Heart left ventricle (tissue), 13 donors: ENCODE results near the gene TPX2.

Experiments
- POLR2A ChIP-seq, 2 donors: fragments of 450-650 bp; IDR thresholded peaks; one replicate each; pipeline ENCODE4 v1.6.1; 2017; ENCODE audit warnings: antibody characterized with exemption in 2 of 2, mild to moderate bottlenecking in 2 of 2, moderate library complexity in 2 of 2
- TF ChIP-seq, protein P1 (sequence below), 12 donors: fragments of 200-600 bp; sonication (generic) in 4 of 12; IDR thresholded peaks; one replicate each; pipeline versions ENCODE4 v1.5.0 to v1.8.0; 2018 to 2022; ENCODE audit warnings: antibody characterized with exemption in 12 of 12, mild to moderate bottlenecking in 5 of 12
- donor health status: ischemic (EF 13 %, LVEDD 7.1; RV severe dilation, severe dysfunction).
- donor health status: DM: no; HTN: yes; CAD: no.
- donor health status: DM: no; HTN: no; CAD: no.
- donor health status: ischemic (EF 25% LVEDD 6.9; RV normal size, moderate dysfunction).
- donor health status: ischemic (EF 25% LVEDD 5.7; RV mildly dilated, moderate dysfunction).
- donor health status: ischemic (EF 35%, LVEDD 5.7; RV mildly dilated, moderate dysfunction).
- donor health status: nonischemic (EF 11% LVEDD 7.7; RV severe dilation, severe dysfunction).
- donor health status: DM: yes; HTN: yes; CAD: no.
- donor health status: PGD.
- donor health status: ischemic (EF 29% LVEDD 5.4; RV normal size, mild dysfunction).
- donor health status: nonischemic (EF 23%, LVEDD 6.1; RV moderate dilation, normal function).

DNA sequence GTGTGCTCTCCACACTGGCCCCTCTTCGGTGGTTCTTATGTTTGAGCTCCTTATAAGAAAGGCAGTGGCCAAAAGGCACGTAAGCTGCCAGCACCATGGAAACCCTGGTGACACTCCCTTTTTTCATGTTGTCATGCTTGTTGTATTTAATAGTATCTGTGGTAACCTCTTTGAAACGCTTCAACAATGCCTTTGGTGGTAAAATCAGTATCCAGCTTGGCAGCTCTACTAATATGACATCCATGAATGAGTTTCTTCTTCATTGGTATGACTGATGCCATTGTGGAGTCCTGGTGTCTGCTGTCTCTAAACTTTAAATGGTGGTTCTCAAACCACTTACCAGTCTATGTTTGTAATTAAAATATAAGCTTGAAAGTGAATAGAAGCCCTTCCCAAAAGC, 69.4 kb downstream of the TPX2 start:
- TF ChIP-seq POLR2A (IDR thresholded peaks at IDR 0.05): no peak
- TF ChIP-seq, protein P1, sequence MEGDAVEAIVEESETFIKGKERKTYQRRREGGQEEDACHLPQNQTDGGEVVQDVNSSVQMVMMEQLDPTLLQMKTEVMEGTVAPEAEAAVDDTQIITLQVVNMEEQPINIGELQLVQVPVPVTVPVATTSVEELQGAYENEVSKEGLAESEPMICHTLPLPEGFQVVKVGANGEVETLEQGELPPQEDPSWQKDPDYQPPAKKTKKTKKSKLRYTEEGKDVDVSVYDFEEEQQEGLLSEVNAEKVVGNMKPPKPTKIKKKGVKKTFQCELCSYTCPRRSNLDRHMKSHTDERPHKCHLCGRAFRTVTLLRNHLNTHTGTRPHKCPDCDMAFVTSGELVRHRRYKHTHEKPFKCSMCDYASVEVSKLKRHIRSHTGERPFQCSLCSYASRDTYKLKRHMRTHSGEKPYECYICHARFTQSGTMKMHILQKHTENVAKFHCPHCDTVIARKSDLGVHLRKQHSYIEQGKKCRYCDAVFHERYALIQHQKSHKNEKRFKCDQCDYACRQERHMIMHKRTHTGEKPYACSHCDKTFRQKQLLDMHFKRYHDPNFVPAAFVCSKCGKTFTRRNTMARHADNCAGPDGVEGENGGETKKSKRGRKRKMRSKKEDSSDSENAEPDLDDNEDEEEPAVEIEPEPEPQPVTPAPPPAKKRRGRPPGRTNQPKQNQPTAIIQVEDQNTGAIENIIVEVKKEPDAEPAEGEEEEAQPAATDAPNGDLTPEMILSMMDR (IDR thresholded peaks at IDR 0.05): no peak
